CD4-positive, alpha-beta memory T cell (primary cell): ENCODE measurements around the gene MUCL3. TPM values are rescaled to one million over a fixed set of nuclear protein-coding genes. Genes with fewer than 3 reads are reported as not detected.
"Not testable (repeated sequence)": the region's sequence is repeated elsewhere in the genome, so short reads cannot be mapped to it uniquely, and the experiment has no call there.

Source experiments
- CTCF ChIA-PET: fragments of 350-600 bp; sonication (Branson Sonifier 250); formaldehyde crosslinking; loops from one replicate; lab custom pipeline; 2021; ENCODE audit warnings: inconsistent platforms; ENCODE audit not compliant: partially characterized antibody; lab: Charles Lee
- POLR2A ChIA-PET: fragments of 350-600 bp; sonication (Branson Sonifier 250); formaldehyde crosslinking; loops from one replicate; lab custom pipeline; 2021; ENCODE audit not compliant: partially characterized antibody; lab: Charles Lee
- DNase-seq, 5 donors: peaks; one replicate each; pipeline versions ENCODE4 v3.0.0 to v3.0.0-alpha.2; 2020 to 2022; ENCODE audit warnings: mixed read lengths in 1 of 5
- H3K27ac ChIP-seq: one replicate; pipeline ENCODE4 v1.7.0; 2013; ENCODE audit warnings: low read depth, low read length
- H3K27me3 ChIP-seq: 2 replicates; pipeline ENCODE4 v1.7.0; 2013; ENCODE audit warnings: mild to moderate bottlenecking, low read length, moderate library complexity; ENCODE audit not compliant: insufficient read depth
- H3K36me3 ChIP-seq: 2 replicates; pipeline ENCODE4 v1.7.0; 2013; ENCODE audit warnings: mild to moderate bottlenecking, low read length, moderate library complexity; ENCODE audit not compliant: insufficient read depth
- H3K4me1 ChIP-seq: 2 replicates; pipeline ENCODE4 v1.7.0; 2013; ENCODE audit warnings: mild to moderate bottlenecking, low read length, moderate library complexity; ENCODE audit not compliant: insufficient read depth
- H3K4me3 ChIP-seq, 2 donors: one replicate each; pipeline ENCODE4 v1.7.0; 2013; ENCODE audit warnings: low read length in 2 of 2, mild to moderate bottlenecking in 1 of 2
- H3K9me3 ChIP-seq, 2 donors: one replicate each; pipeline ENCODE4 v1.7.0; 2013; ENCODE audit warnings: low read length in 2 of 2, control low read depth in 1 of 2; ENCODE audit not compliant: control insufficient read depth in 1 of 2
- H3K27ac Mint-ChIP-seq, 7 donors: one replicate each; pipeline ENCODE4 v1.8.0; 2020 to 2021; ENCODE audit warnings: mixed read lengths in 7 of 7, mild to moderate bottlenecking in 6 of 7, inconsistent platforms in 3 of 7, moderate library complexity in 3 of 7
- H3K27me3 Mint-ChIP-seq, 2 donors: one replicate each; pipeline ENCODE4 v1.8.0; 2020 to 2021; ENCODE audit warnings: mixed read lengths in 2 of 2
- H3K36me3 Mint-ChIP-seq, 2 donors: one replicate each; pipeline ENCODE4 v1.8.0; 2020 to 2021; ENCODE audit warnings: mixed read lengths in 2 of 2, inconsistent platforms in 1 of 2, mild to moderate bottlenecking in 1 of 2
- H3K4me1 Mint-ChIP-seq, 4 donors: one replicate each; pipeline ENCODE4 v1.8.0; 2020 to 2021; ENCODE audit warnings: mixed read lengths in 4 of 4, mild to moderate bottlenecking in 1 of 4
- H3K4me3 Mint-ChIP-seq, 8 donors: one replicate each; pipeline ENCODE4 v1.8.0; 2020 to 2021; ENCODE audit warnings: mixed read lengths in 8 of 8, mild to moderate bottlenecking in 7 of 8, moderate library complexity in 6 of 8, inconsistent platforms in 3 of 8
- H3K9me3 Mint-ChIP-seq, 8 donors: one replicate each; pipeline ENCODE4 v1.8.0; 2020 to 2021; ENCODE audit warnings: mixed read lengths in 8 of 8, mild to moderate bottlenecking in 5 of 8, inconsistent platforms in 3 of 8, moderate library complexity in 1 of 8
- intact Hi-C: fragments of 100-400 bp; cut with micrococcal nuclease; formaldehyde crosslinking; loops from one replicate; pipeline ENCODE4 v1.15.1; 2023
- polyA plus RNA-seq, 2 donors: library from polyadenylated mRNA; unstranded; fragments of 300-500 nt; fragmentation: Illumina TruSeq; gene quantifications; one replicate each; pipeline ENCODE4 v1.2.3, GENCODE V29; 2021
- total RNA-seq, 2 experiments: library from RNA; stranded (reverse); gene quantifications; one replicate each; pipeline ENCODE4 v1.2.3, GENCODE V29; 2021

MUCL3 gene
- total and polyA plus RNA-seq, 4 experiments from 2014 or later: not detected

GRCh38 chr6:30987304-30987703 is 46.5 kb downstream of the MUCL3 start:
- Histone ChIP-seq H3K27me3 (no peaks in the 10 kb centered on the region), H3K4me1 (peaks cover 13% of the 10 kb centered on the region), H3K9me3 (no peaks in the 10 kb centered on the region), H3K27ac (no peak overlapping the region), H3K4me3 (no peak overlapping the region), H3K36me3 (no peaks in the 10 kb centered on the region)
- ChIA-PET POLR2A (no interaction called here), CTCF (no interaction called here)
- intact Hi-C loops: no loop called here
- no peaks in the 10 kb centered on the region for H3K36me3 Mint-ChIP-seq
- no peaks in the 10 kb centered on the region for H3K9me3 Mint-ChIP-seq
- no peak for DNase-seq
- H3K27ac Mint-ChIP-seq: no peak overlapping the region
- H3K4me1 Mint-ChIP-seq: peaks cover 9 to 13% (median 11%) of the 10 kb centered on the region in 4 donors
- H3K4me3 Mint-ChIP-seq: no peak overlapping the region
- peaks cover 13 to 19% of the 10 kb centered on the region in 2 donors for H3K27me3 Mint-ChIP-seq

- no peaks in the 10 kb centered on the region for H3K36me3 ChIP-seq
- H3K9me3 ChIP-seq: no peaks in the 10 kb centered on the region
- CTCF ChIA-PET: no interaction called here
- H3K27ac ChIP-seq: no peak overlapping the region
- H3K4me1 Mint-ChIP-seq: peaks cover 7 to 13% (median 10%) of the 10 kb centered on the region in 4 donors
- H3K4me1 ChIP-seq: peaks cover 13% of the 10 kb centered on the region
- H3K36me3 Mint-ChIP-seq: no peaks in the 10 kb centered on the region
- POLR2A ChIA-PET: no interaction called here
- no peak overlapping the region for H3K4me3 Mint-ChIP-seq
- peaks cover 4 to 8% of the 10 kb centered on the region in 2 donors for H3K27me3 Mint-ChIP-seq
- no peak for DNase-seq
- no peak overlapping the region for H3K27ac Mint-ChIP-seq
- H3K9me3 Mint-ChIP-seq: no peaks in the 10 kb centered on the region
- intact Hi-C loops: no loop called here
- H3K4me3 ChIP-seq: no peak overlapping the region
- H3K27me3 ChIP-seq: no peaks in the 10 kb centered on the region
Observed at GRCh38 chr6:30988209-30988825, 47.5 kb downstream of the MUCL3 start.

DNA sequence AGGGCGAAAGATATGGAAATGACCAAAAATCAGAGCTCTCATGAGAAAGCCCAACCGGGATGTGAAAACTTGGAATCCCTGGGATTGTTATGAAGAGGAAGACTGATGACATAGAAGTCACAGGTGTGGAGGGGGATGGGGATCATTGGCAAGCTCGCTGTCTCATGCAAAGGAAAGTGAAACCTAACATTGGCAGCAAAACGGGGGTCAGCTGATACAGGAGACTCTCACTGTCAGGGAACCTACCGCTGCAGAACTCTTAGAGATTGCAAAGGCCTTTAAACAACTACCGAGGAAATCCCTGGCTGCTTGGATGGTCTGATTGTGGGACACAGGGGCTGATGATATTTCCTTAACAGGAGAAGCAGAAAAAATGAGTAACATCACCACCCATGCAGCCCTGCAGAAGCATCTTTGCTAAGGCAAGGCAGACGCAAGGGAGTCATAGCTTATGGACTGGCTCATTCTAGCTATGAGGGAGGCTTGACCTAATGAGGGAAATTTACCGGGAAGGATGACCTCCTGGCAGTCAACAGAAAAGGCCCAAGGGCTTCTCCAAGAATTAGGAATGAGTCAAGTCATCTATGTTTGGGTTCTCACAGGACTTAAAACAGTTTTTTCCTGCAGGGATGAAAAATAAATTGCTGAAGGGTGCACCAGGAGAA is 49.8 kb downstream of the MUCL3 start:
- ChIA-PET POLR2A (no interaction called here), CTCF (no interaction called here)
- H3K4me3 Mint-ChIP-seq: peak overlapping the region; percentile 71 to 90 (median 78)
- peaks cover 1% of the 10 kb centered on the region in 2 donors for H3K27me3 Mint-ChIP-seq
- intact Hi-C loops: no loop called here
- peak overlapping the region in 5 of 7 donors; percentile 7 to 78 (median 64) for H3K27ac Mint-ChIP-seq
- no peaks in the 10 kb centered on the region for H3K27me3 ChIP-seq
- no peaks in the 10 kb centered on the region for H3K36me3 ChIP-seq
- H3K36me3 Mint-ChIP-seq: no peaks in the 10 kb centered on the region
- no peaks in the 10 kb centered on the region for H3K9me3 ChIP-seq
- peaks cover 13% of the 10 kb centered on the region for H3K4me1 ChIP-seq
- DNase-seq: peak in 4 of 5 donors; percentile 14 to 42 (median 16)
- H3K4me3 ChIP-seq: no peak overlapping the region
- H3K9me3 Mint-ChIP-seq: peaks cover 0 to 4% (median 0%) of the 10 kb centered on the region in 8 donors
- no peak overlapping the region for H3K27ac ChIP-seq
- peaks cover 7 to 13% (median 10%) of the 10 kb centered on the region in 4 donors for H3K4me1 Mint-ChIP-seq

DNA sequence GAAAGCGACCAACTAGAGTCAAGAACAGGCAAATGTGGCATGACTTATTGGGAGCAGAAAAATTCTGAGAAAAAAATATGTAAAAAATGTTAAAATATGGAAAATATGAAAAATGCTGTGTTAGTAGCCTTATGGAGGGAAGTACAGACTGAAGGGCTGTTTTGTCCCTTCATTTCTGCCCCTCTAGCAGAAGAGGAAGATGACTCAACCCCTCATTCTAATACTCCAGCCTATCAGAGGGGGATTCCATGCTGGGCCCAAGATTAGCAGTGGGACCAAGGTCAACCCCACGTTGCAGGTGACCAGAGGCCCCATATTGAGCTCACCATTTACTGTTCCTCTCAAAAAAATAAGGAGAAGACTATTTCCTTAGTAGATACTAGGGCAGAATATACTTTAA is 51.1 kb downstream of the MUCL3 start:
- Histone ChIP-seq H3K9me3 (no peaks in the 10 kb centered on the region), H3K36me3 (no peaks in the 10 kb centered on the region), H3K27me3 (no peaks in the 10 kb centered on the region), H3K4me1 (peaks cover 13% of the 10 kb centered on the region), H3K4me3 (no peak overlapping the region), H3K27ac (no peak overlapping the region)
- no peaks in the 10 kb centered on the region for H3K36me3 Mint-ChIP-seq
- no peak overlapping the region for H3K27ac Mint-ChIP-seq
- H3K9me3 Mint-ChIP-seq: peaks cover 0 to 4% (median 0%) of the 10 kb centered on the region in 8 donors
- no peak overlapping the region for H3K4me3 Mint-ChIP-seq
- peaks cover 7 to 13% (median 10%) of the 10 kb centered on the region in 4 donors for H3K4me1 Mint-ChIP-seq
- intact Hi-C loops: no loop called here
- DNase-seq: no peak
- peaks cover 1 to 5% of the 10 kb centered on the region in 2 donors for H3K27me3 Mint-ChIP-seq
- ChIA-PET POLR2A (no interaction called here), CTCF (no interaction called here)

DNA sequence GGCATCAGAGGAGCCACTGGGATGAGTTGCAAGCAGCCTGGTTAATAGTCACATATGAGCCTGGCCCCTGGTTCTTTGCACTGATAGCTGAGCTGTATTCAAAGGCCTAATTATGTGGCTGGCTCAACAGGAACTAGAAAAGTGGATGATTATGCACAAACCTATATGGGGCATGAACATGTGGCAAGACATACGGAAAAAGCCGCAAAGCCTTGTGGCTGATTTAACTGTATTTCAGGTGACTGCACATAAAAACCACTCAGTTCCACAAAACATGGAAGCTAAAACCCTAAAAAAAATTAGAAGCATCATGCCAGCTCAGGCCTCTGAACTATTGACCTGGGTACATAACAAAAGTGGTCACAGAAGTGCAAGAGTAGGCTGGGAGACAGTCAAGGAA is 56.5 kb downstream of the MUCL3 start:
- no peaks in the 10 kb centered on the region for H3K36me3 Mint-ChIP-seq
- intact Hi-C loops: no loop called here
- POLR2A ChIA-PET: no interaction called here
- DNase-seq: no peak
- Histone ChIP-seq H3K4me1 (no peaks in the 10 kb centered on the region), H3K9me3 (no peaks in the 10 kb centered on the region), H3K27me3 (no peaks in the 10 kb centered on the region), H3K36me3 (no peaks in the 10 kb centered on the region), H3K4me3 (no peak overlapping the region), H3K27ac (no peak overlapping the region)
- peaks cover 0 to 6% (median under 1%) of the 10 kb centered on the region in 4 donors for H3K4me1 Mint-ChIP-seq
- H3K4me3 Mint-ChIP-seq: peak overlapping the region in 1 of 8 donors; percentile 31
- H3K9me3 Mint-ChIP-seq: peaks cover 0 to 4% (median 0%) of the 10 kb centered on the region in 8 donors
- CTCF ChIA-PET: no interaction called here
- no peak overlapping the region for H3K27ac Mint-ChIP-seq
- H3K27me3 Mint-ChIP-seq: peaks cover 3 to 8% of the 10 kb centered on the region in 2 donors

DNA sequence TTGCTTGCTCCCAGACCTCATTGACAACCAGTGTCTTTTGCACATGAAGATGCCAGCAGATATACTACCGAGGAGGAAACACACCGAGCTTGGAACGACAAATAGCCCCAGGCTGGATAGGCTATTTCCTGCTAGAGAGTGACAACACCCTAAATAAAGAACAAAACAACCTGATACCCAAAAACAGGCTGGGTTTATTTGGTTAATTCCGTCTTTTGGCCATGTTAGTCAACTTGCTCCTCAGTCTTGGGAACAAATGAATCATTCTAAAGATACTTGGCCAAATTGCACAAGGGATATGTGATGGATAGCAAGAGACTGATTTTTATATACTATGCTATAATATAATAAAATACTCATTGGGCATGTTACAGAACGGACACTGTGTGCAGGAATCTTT is 58.0 kb downstream of the MUCL3 start:
- Histone ChIP-seq H3K9me3 (no peaks in the 10 kb centered on the region), H3K36me3 (no peaks in the 10 kb centered on the region), H3K4me1 (no peaks in the 10 kb centered on the region), H3K27me3 (no peaks in the 10 kb centered on the region), H3K27ac (no peak overlapping the region), H3K4me3 (no peak overlapping the region)
- Mint-ChIP-seq H3K36me3 (no peaks in the 10 kb centered on the region), H3K4me3 (no peak overlapping the region), H3K27ac (no peak overlapping the region), H3K4me1 (peaks cover 0 to 6% (median under 1%) of the 10 kb centered on the region in 4 donors), H3K9me3 (peaks cover 0 to 4% (median 0%) of the 10 kb centered on the region in 8 donors), H3K27me3 (peaks cover 3 to 14% of the 10 kb centered on the region in 2 donors)
- intact Hi-C loops: no loop called here
- POLR2A ChIA-PET: no interaction called here
- CTCF ChIA-PET: no interaction called here
- DNase-seq: no peak

- intact Hi-C loops, H3K9me3 Mint-ChIP-seq, H3K27ac Mint-ChIP-seq, H3K4me3 ChIP-seq, POLR2A ChIA-PET, H3K27me3 ChIP-seq, H3K36me3 ChIP-seq, H3K4me1 Mint-ChIP-seq, H3K36me3 Mint-ChIP-seq, DNase-seq, H3K9me3 ChIP-seq, H3K4me1 ChIP-seq, H3K27ac ChIP-seq, H3K4me3 Mint-ChIP-seq, CTCF ChIA-PET: not testable (repeated sequence)
- H3K27me3 Mint-ChIP-seq: peaks cover 3 to 16% of the 10 kb centered on the region in 2 donors
Observed at GRCh38 chr6:31000067-31000860, 59.5 kb downstream of the MUCL3 start.
